Esophagus squamous epithelium (tissue), 5 donors: ENCODE results near the gene MAP3K8. TPM values are rescaled to one million over a fixed set of nuclear protein-coding genes. Genes with fewer than 3 reads are reported as not detected.

Experiments
- DNase-seq: peaks from one replicate; lab custom pipeline; 2025; lab: John Stamatoyannopoulos, UW
- H3K27ac ChIP-seq, 4 donors: fragments of 200-600 bp; sonication (generic); one replicate each; pipeline ENCODE4 v1.5.1; 2016 to 2019; ENCODE audit warnings: mild to moderate bottlenecking in 1 of 4
- H3K27me3 ChIP-seq, 4 donors: fragments of 200-600 bp; sonication (generic); 1 replicate in 3 of 4; 2 replicates in 1 of 4; pipeline versions ENCODE4 v1.5.1 to v1.6.0; 2017 to 2021; ENCODE audit warnings: antibody characterized with exemption in 1 of 4
- H3K36me3 ChIP-seq, 3 donors: fragments of 200-600 bp; sonication (generic); one replicate each; pipeline ENCODE4 v1.5.1; 2016 to 2019
- H3K4me1 ChIP-seq, 3 donors: fragments of 200-600 bp; sonication (generic); one replicate each; pipeline ENCODE4 v1.5.1; 2017 to 2019
- H3K4me3 ChIP-seq, 4 donors: fragments of 200-600 bp; sonication (generic); 1 replicate in 3 of 4; 2 replicates in 1 of 4; pipeline ENCODE4 v1.5.1; 2016 to 2019; ENCODE audit warnings: mild to moderate bottlenecking in 2 of 4, moderate library complexity in 1 of 4
- H3K9me3 ChIP-seq, 3 donors: fragments of 200-600 bp; sonication (generic); one replicate each; pipeline ENCODE4 v1.5.1; 2016 to 2019
- CTCF ChIP-seq, 6 experiments: fragments of 450-650 bp in 4 of 6; fragments of 200-600 bp in 2 of 6; sonication (generic) in 2 of 6; IDR thresholded peaks; one replicate each; pipeline ENCODE4 v1.5.1; 2016 to 2019; ENCODE audit warnings: antibody characterized with exemption in 6 of 6, mild to moderate bottlenecking in 4 of 6, moderate library complexity in 4 of 6
- POLR2A ChIP-seq, 4 donors: fragments of 450-650 bp; IDR thresholded peaks; one replicate each; pipeline ENCODE4 v1.6.1; 2017; ENCODE audit warnings: antibody characterized with exemption in 4 of 4, mild to moderate bottlenecking in 4 of 4, moderate library complexity in 3 of 4
- WGBS, 2 donors: methylation state at CpG; one replicate each; pipeline ENCODE4 v1.1.5; 2018; 5-methylcytosine and 5-hydroxymethylcytosine counted together
- intact Hi-C: fragments of 100-400 bp; cut with DNase I; formaldehyde crosslinking; loops from one replicate; pipeline ENCODE4 v1.15.0; 2022
- total RNA-seq, 4 donors: library from RNA; depleted of rRNA; stranded (reverse); fragments of >200 nt; gene quantifications; one replicate each; pipeline ENCODE4 v1.1.0, GENCODE V29; 2016
- donor health status: DM: yes; HTN: yes; CAD: no.

MAP3K8 gene
- total RNA-seq, 4 donors from 2014 or later, result 9.4 to 20.6 (median 17.9) TPM

- Histone ChIP-seq H3K9me3 (no peaks in the 10 kb centered on the region), H3K27me3 (no peaks in the 10 kb centered on the region), H3K4me3 (no peak overlapping the region), H3K27ac (peak overlapping the region; percentile 4 to 73 (median 64)), H3K36me3 (peaks cover 0 to 57% (median 0%) of the 10 kb centered on the region in 3 donors), H3K4me1 (peaks cover 21 to 85% (median 48%) of the 10 kb centered on the region in 3 donors)
- WGBS, 2 donors, result 66 to 71% methylated on average over 2 to 4 of the region's 4 CpGs
- DNase-seq, result no peak
- TF ChIP-seq POLR2A (IDR thresholded peaks at IDR 0.05), result no peak
- no peak for TF ChIP-seq CTCF (IDR thresholded peaks at IDR 0.05)
- intact Hi-C loops, result no loop called here
Measured at GRCh38 chr10:30442019-30442606, 8.1 kb downstream of the MAP3K8 start.

- intact Hi-C loops, result no loop called here
- Histone ChIP-seq H3K4me1 (peaks cover 12 to 85% (median 45%) of the 10 kb centered on the region in 3 donors), H3K36me3 (peaks cover 0 to 67% (median 0%) of the 10 kb centered on the region in 3 donors), H3K27ac (peak overlapping the region in 3 of 4 donors; percentile 62 to 73 (median 67)), H3K4me3 (no peak overlapping the region), H3K9me3 (no peaks in the 10 kb centered on the region), H3K27me3 (no peaks in the 10 kb centered on the region)
- 68 to 78% methylated on average over 3 of the region's 3 CpGs for WGBS, 2 donors
- no peak for TF ChIP-seq CTCF (IDR thresholded peaks at IDR 0.05)
- TF ChIP-seq POLR2A (IDR thresholded peaks at IDR 0.05), result no peak
- no peak for DNase-seq
Measured at GRCh38 chr10:30443049-30443448, 9.1 kb downstream of the MAP3K8 start.

- Histone ChIP-seq H3K36me3 (peaks cover 8 to 69% (median 10%) of the 10 kb centered on the region in 3 donors), H3K27ac (peak overlapping the region in 3 of 4 donors; percentile 51 to 73 (median 56)), H3K27me3 (no peaks in the 10 kb centered on the region), H3K9me3 (no peaks in the 10 kb centered on the region), H3K4me3 (no peak overlapping the region), H3K4me1 (peaks cover 0 to 68% (median 32%) of the 10 kb centered on the region in 3 donors)
- 28 to 29% methylated on average over 2 of the region's 2 CpGs for WGBS, 2 donors
- DNase-seq, result no peak
- no peak for TF ChIP-seq POLR2A (IDR thresholded peaks at IDR 0.05)
- TF ChIP-seq CTCF (IDR thresholded peaks at IDR 0.05), result no peak
- intact Hi-C loops, result no loop called here
Measured at GRCh38 chr10:30445711-30446110, 11.7 kb downstream of the MAP3K8 start.

- Histone ChIP-seq H3K4me1 (peaks cover 0 to 53% (median 20%) of the 10 kb centered on the region in 3 donors), H3K27me3 (no peaks in the 10 kb centered on the region), H3K27ac (peak overlapping the region; percentile 68 to 82 (median 73)), H3K4me3 (peak overlapping the region in 1 of 4 donors; percentile 4), H3K36me3 (peaks cover 9 to 69% (median 11%) of the 10 kb centered on the region in 3 donors), H3K9me3 (no peaks in the 10 kb centered on the region)
- intact Hi-C loops, result no loop called here
- 38 to 45% methylated on average over 8 to 10 of the region's 10 CpGs for WGBS, 2 donors
- TF ChIP-seq CTCF (IDR thresholded peaks at IDR 0.05), result no peak
- no peak for DNase-seq
Measured at GRCh38 chr10:30447125-30447799, 13.3 kb downstream of the MAP3K8 start.

GRCh38 chr10:30448092-30448491 is 14.1 kb downstream of the MAP3K8 start:
- H3K36me3 ChIP-seq, result peaks cover 9 to 72% (median 11%) of the 10 kb centered on the region in 3 donors
- H3K27ac ChIP-seq, result peak overlapping the region; percentile 68 to 82 (median 73)
- H3K27me3 ChIP-seq, result no peaks in the 10 kb centered on the region
- no peak overlapping the region for H3K4me3 ChIP-seq
- H3K9me3 ChIP-seq, result no peaks in the 10 kb centered on the region
- H3K4me1 ChIP-seq, result peaks cover 0 to 51% (median 16%) of the 10 kb centered on the region in 3 donors
- intact Hi-C loops, result no loop called here
- TF ChIP-seq POLR2A (IDR thresholded peaks at IDR 0.05) (no peak), CTCF (IDR thresholded peaks at IDR 0.05) (no peak)
- no peak for DNase-seq
- WGBS, 2 donors, result 100% methylated on average over 1 of the region's 1 CpG
